HFF-Myc (cell line): ENCODE data around the gene OPN1MW3.

Source experiments
- DNase-seq: peaks from one replicate; pipeline ENCODE4 v3.0.0-alpha.2; 2011; ENCODE audit warnings: low read depth; ENCODE audit errors: extremely low read depth
- H3K4me3 ChIP-seq: replicated peaks from 2 replicates; pipeline ENCODE4 v1.5.1; 2011; ENCODE audit warnings: low read depth, mild to moderate bottlenecking, control low read depth, low read length
- TF ChIP-seq, protein P1 (sequence below): IDR thresholded peaks from 2 replicates; pipeline ENCODE4 v1.5.1; 2012; ENCODE audit warnings: mild to moderate bottlenecking, low read depth, low read length, control low read depth; ENCODE audit errors: missing control alignments

Gene OPN1MW3

GRCh38 chrX:154304846-154305245 is 47.5 kb downstream of the OPN1MW3 start:
- TF ChIP-seq, protein P1, sequence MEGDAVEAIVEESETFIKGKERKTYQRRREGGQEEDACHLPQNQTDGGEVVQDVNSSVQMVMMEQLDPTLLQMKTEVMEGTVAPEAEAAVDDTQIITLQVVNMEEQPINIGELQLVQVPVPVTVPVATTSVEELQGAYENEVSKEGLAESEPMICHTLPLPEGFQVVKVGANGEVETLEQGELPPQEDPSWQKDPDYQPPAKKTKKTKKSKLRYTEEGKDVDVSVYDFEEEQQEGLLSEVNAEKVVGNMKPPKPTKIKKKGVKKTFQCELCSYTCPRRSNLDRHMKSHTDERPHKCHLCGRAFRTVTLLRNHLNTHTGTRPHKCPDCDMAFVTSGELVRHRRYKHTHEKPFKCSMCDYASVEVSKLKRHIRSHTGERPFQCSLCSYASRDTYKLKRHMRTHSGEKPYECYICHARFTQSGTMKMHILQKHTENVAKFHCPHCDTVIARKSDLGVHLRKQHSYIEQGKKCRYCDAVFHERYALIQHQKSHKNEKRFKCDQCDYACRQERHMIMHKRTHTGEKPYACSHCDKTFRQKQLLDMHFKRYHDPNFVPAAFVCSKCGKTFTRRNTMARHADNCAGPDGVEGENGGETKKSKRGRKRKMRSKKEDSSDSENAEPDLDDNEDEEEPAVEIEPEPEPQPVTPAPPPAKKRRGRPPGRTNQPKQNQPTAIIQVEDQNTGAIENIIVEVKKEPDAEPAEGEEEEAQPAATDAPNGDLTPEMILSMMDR = no peak
- no peak overlapping the region for H3K4me3 ChIP-seq
- DNase-seq = no peak

- TF ChIP-seq, protein P1 = no peak
- no peak overlapping the region for H3K4me3 ChIP-seq
- no peak for DNase-seq
These were observed 48.3 kb downstream of the OPN1MW3 start for GRCh38 chrX:154305541-154306205.

DNA sequence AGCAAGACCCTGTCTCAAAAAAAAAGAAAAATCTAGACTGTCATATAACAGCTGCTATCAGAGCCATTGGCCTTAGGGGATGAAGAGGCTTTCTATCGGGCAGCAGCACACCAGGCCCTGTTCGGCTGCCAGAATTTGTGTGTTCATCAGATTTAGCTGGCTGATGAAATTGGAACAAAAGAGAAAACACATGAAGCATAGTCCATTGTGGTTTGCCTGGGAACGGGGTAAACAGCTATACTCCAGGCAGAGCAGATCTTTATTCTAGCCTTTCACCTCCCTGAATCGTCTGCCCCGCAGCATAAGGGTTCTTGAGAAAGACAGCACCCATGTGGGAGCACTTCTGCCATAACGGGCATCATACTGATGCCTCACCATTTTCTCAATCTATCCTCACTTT is 49.8 kb downstream of the OPN1MW3 start:
- TF ChIP-seq, protein P1 = no peak
- no peak overlapping the region for H3K4me3 ChIP-seq
- no peak for DNase-seq

DNA sequence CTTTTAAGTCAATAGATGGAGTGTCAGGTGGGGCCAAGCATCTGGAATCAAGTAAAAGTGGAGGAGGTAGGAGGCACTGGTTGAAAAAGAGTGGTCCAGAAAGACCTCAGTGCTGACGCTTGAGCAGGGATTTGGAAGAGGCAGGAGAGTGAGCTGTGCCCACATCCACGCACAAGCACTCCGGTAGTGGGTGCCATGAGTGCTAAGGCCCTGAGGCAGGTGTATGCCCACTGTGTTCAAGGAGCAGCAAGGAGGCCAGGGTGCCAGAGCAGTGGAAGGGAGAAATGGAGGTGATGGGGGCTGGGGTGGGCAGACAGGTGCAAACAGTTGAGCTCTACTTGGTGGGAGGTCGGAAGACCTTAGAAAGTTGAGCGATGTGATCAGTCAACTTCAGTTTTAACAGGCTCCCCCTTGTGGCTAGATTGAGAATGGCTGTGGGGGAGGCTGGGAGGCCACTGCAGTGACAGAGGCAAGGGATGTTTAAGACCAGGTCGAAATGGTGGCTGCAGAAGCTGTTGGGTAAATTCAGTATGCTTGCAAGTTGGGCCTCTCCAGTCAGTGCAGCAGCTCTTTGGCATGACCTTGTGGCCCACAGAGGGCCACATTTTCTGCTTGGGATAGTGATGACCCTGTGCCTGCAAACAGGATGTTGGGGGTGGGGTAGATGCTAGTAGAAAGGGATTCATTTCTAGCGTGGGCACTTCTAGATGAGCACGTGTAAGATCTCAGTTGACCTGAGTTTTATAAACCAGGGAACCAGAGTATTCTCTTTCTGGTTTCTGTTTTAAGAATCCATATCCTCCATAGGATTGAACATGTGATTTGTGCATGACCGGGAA is 50.9 kb downstream of the OPN1MW3 start:
- TF ChIP-seq, protein P1 = peak; percentile 63

DNA sequence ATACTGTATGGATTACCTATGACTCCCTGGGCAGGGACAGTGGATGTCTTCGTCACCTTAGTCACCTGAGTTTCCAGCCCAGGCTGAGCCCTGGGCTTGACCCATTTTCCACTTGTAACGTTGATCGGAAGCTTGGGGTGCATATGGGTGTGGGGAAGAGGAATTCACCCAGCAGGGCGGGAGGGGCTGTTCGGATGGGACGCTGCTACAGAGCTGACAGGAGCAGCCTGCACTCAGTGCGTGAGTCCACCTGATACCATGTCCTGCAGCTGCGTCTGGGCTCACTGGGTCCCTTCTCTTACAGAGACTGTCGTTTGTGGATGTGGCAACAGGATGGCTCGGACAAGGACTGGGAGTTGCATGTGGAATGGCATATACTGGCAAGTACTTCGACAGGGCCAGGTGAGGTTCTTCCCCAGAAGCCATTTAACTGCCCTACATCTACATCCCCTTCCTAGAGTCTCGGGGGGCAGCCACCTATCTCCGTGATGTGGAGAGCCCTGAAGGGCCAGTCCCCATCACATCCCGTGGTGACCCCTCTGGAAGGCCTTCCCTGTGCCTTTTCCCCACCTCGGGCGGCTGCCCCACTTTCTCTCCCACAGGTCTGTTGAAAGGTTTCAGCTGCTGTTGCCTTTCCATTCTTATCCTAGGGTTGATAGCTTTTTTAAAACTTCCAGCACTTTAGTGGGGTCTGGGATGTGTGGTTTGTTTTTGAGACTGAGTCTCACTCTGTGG is 51.8 kb downstream of the OPN1MW3 start:
- no peak for DNase-seq
- TF ChIP-seq, protein P1 = no peak
- H3K4me3 ChIP-seq = no peak overlapping the region

More for the DNA sequence above, 50.9 kb downstream of the OPN1MW3 start:
- DNase-seq = no peak
- no peak overlapping the region for H3K4me3 ChIP-seq

DNA sequence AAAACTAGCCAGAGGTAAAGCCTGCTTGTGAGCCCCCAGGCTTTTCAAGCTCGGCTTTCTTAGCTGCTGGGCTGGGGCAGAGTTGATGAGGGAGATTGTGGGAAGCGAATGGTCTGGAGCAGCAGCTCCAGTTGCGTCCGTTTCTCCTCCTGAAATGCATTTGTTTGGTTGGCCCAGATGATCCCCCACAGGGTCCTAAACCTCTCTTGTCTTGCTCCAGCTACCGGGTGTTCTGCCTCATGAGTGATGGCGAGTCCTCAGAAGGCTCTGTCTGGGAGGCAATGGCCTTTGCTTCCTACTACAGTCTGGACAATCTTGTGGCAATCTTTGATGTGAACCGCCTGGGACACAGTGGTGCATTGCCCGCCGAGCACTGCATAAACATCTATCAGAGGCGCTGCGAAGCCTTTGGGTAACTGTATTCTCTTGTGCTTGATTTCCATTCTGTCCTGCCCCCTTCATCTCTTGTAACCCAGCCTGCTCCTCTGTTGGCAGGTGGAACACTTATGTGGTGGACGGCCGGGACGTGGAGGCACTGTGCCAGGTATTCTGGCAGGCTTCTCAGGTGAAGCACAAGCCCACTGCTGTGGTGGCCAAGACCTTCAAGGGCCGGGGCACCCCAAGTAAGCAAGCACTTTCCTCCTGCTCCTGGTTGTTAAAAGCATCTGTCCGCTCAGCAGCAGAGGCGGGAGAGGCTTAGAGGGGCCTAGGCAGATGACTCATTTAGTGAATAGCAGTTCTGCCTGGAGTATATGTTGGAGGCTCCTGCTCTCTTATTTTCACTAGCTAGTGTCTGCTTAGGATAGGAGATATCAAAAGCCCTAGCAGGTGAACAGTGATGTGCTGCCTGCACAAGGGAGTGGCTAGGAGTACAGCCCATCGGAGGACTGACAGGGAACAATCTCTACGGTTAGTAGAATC is 53.5 kb downstream of the OPN1MW3 start:
- TF ChIP-seq, protein P1 = no peak
- H3K4me3 ChIP-seq = no peak overlapping the region
- DNase-seq = no peak
